NOMO-1 (cell line): ENCODE measurements around the gene ABLIM2.

ENCODE experiments used
- DNase-seq, 2 experiments: peaks; one replicate each; lab custom pipeline; 2025; ENCODE audit not compliant: unreplicated experiment in 2 of 2; lab: John Stamatoyannopoulos, UW

Gene ABLIM2

DNA sequence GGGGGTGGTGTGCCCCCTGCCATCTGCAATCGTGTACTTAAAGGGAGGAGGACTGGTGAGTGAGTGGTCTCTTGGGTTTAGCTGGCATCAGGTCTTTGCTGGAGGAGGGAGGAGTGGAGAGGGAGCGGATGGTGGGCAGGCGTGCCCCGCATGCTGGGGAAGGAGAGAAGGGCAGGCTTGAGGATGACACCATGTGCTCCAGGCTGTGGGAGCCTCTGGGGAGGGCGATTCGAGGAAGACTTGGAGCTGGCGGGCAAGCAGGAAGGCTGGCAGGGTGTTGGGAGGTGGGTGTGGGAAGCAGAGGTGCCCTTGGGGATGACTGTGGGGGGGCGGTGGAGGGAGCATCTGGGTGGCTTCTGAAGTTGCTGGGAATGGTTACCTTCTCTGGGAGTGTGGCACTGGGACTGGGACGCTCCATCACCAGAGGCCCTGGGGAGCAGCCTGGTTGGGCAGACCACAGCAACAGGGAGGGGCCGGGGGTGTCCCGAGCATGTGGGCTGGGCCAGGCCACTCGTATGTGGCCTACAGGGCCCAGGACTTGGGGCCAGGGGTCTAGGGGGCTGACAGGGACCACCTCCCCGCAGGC lies 188.2 kb downstream of the ABLIM2 start:
- no peak for DNase-seq

GRCh38 chr4:7968262-7968896 lies 190.2 kb downstream of the ABLIM2 start:
- DNase-seq: no peak

DNA sequence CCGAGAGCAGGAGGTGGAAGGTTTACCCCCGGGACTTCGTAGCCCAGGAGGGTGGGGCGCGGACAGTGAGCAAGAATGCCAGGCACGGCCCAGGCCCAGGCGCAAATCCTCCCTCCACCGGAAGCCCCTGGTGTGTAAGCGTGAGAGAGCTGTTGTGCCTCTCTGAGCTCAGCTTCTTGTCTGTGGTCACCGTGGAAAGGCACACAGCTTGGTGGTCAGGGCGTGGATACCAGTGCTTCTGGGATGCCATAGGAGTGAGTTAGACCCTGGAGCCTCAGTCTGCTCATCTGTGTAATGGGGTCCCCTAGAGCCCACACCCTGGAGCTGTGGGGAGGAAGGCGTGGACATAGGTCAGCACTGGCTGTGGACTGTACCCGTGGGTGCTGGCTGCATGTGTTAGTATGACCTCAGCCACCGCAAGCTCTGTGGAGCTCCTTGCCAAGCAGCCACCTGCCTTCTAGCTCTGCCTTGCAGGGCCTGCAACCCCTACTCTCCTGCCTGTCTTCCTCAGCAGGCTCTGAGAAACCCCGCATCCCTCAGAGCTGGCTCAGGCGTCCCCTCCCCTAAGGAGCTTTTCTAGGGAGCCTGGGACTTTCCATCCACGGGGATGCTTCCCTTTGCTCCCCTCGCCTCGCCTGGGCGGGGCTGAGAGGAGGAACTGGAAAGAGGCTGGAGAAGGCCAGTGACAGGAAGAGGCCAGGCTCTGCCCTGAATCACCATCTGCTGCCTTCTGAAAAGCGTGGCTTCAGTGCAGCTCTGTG lies 190.9 kb downstream of the ABLIM2 start:
- DNase-seq: no peak

DNA sequence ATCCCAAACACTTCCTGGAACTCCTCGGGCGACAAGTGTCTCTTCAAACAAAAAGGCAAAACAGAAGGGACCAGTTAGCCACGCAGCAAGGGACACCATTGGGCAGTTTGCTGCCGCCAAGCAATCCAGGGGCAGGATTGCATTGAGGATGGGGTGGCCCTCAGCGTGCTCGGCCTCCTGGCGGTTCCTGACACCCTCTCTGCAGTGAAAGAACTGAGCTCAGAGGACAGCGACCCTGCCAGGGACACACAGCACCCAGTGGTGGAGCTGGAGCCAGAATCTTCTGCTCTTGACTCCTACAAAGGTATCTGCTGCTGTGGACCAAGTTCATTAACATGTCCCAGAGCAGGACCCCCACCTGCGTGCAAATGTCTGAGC lies 191.6 kb downstream of the ABLIM2 start:
- no peak for DNase-seq

DNA sequence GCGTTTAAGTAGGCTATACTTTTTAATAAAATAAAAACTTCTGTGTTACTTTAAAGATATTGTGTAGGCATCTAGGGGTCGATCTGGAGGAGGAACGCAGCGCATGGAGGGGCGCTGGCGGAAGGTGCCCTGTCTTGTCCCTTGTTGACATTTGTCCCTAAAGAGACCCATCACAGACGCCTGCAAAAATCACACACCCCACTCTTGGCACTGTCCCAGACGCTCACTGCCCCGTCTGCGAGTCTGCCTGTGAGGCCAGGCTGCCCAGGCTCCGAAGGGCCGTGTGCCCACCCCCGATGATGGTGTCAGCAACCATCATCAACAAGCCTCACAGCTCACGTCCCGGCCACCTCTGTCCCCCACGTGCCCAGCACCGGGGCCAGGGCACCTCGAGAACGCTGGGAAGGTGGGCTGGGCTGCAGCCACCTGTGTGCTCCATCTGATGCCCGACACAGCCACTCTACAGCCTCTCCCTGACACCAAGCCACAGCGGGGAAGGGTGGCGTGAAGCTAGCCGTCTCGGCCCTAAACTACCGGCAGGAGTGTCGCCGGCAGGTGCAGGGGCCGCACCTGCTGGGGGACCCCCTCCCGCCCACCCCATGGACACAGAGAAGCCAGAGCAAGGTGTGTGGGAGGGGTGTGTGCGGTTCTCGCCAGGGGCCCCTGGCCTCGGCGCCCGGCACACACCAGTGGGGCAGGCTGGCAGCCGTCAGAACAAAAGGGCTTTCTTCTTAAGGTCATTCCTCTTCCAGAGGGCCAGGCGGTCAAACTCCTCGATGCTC lies 192.1 kb downstream of the ABLIM2 start:
- DNase-seq: no peak

DNA sequence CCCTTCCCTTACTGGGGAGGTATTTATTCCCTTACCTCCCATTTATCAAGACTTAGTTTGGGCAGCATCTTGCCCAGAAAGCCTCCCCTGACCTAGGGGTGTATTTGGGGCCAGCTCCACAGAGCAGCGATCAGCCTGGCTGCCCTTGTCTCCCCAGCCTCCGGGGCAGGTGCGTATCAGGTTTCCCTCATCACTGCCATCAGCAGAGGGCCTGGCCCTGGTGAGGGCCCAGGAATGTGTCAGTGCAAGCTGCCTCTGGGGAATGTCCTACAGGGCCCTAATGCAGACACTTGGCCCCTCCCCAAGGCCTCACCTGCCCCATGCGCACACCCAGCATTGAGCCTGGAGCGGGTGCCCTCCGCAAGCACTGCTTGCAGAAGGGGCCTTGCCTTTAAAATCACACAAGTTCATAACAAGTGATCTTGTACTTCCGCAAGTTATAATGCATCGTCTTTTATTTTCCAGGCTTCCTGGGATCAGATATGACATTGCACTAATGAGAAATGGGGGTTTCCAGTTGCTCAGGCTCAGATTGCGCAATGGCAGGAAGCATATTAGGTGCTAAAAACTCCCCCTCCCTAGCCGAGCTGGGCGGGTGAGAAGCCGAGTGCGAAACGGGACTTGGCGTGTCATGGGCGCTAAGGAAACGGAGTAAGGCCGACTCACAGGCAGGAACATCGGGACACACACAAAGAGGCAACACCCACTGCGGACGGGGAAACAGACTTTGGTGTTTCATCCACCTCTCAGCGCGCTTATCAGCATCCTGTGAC lies 193.5 kb downstream of the ABLIM2 start:
- DNase-seq: no peak

DNA sequence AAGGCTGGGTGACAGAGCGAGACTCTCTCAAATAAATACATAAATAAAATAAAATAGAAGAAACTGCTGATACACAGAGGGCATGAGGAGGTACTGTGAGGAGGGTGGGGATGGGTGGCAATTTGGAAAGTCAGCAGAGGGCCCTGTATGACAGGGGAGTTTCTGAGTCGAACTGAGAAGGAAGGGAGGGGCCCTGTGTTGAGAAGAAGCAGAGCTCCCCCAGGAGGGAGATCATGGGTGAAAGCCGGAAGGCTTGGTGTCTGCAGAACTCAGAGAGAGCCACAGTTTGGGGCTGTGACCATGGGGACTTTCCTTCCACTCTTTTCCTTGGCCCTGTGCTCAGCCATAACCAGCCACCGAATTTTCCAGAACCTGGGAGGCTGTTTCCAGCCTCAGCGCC lies 194.2 kb downstream of the ABLIM2 start:
- no peak for DNase-seq

DNA sequence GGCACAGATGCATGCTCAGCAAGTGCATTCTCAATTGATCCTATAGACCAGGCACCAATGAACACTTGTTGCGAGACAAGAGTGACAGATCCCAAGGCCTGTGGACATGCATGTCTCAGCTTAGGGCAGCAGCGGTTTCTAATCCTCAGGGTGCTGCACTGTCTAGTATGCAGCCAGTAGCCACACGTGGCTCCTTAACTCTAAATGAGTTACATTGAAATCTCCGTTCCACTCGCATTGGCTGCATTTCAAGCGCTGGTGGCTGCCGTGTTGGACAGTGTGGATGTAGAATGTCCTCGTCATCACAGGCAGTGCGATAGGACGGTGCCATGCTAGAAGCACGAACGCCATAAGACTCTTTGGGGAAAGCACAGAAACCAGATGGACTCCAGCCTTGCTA lies 194.9 kb downstream of the ABLIM2 start:
- no peak for DNase-seq

DNA sequence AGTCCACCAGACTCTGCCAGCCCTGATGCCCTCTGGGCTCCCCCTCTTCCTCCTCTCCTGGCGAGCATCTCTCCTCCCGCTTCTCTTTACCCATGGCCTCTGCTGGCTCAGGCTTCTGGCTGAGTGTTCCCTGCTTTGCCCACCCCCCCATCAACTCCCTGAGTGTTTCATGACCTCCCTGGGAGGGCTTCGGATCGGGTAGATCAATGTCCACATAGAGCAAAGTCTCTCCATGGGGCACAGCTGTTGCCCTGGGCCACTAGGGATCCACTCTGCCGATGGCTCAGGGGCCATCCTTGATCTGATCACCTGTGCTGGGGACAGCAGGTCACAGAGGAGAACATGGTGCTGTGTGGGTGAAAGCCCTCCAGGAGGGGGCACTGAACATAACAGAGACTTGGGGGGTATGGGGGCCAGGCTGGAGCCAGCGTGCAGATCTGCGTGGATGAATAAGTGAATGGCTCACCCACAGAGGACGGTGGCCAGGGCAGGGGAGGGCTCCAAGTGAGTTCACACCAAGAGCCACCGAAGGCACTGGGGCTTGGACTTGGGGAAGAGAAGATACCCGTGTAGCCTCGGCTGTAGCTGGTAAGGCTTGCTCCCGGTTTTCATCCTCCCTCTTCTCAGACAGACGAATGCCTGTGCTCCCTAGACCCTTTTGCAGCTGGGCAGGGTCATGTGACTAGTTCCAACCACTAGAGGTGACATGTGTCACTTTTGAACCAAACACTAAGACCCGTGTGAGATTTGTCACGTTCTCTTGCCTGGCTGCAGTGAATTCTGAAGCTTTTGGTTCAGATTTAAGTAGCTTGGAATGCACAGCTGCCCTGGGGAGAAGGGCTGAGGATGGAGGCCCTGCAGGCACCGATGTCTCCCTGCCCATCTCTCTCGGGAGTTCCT lies 195.8 kb downstream of the ABLIM2 start:
- no peak for DNase-seq

DNA sequence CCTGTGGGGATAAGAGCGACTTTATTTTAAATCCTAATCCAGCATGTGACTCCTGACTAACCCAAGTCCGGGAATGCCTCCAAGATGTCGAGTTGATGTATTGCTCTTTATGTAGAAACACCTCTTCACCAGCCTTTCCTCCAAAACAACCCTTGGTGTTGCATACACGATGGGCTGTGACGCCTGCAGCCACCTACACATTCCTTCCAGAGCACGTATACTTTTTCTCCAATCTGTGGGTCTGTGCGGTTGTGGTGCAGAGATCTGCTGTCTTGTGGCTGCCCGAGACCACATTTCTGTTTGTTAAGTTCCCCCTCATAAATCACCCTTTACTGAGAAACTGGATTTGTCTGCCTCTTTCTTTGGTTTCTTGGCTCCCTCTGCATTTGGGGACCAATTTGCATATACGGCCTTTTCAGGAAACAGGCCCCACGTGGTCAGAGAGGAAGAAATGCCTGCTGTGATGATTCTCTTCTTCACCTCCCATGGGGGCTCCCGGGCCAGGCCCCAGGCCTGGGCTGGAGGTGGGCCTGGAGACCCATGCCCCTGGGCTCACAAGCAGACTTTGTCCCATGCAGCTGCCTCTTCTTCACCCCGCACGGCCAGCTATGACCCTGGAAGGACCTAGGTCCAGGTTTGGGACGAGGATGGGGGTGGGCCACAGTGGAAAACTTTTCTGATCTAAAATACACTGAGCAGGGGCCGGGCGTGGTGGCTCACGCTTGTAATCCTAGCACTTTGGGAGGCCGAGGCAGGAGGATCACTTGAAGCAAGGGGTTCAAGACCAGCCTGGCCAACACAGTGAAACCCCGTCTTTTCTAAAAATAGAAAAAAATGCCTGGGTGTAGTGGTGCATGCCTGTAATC lies 197.6 kb downstream of the ABLIM2 start:
- peak; percentile 9 to 74 for DNase-seq

DNA sequence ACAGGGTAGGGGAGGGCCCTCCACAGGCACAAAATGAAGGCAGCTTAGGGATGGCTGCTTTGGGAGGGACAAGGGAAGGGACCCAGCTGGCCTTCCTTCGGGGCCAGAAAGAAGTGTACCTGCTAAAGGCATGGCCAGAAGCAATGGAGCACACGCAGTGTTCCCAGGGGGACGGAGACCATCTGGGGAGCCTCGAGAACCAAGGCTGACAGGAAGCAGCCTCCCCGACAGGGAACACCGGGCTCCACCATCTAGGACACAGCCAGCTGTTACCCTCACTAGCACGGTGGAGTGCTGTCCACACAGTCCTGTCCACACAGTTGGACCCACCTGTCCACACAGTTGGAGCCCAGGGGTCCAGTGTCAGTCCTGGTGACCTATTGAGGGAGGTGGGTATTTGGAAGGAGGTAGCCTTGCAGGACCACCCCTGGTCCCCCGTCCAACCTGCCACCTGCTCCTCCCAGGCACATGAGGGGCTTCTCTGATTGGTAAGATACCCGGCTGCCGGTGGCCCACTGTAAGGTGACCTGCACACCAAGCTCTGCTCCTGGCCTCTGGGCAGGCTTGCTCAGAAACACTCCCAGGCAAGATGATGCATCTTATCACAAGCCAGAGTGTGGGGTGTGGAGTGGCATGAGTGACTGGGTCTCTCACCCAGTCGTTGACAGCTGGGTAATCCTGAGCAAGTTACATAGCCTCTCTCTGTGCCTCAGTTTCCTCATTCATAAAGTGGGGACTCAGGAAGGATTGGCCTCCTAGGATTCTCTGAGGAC lies 198.4 kb downstream of the ABLIM2 start:
- no peak for DNase-seq

DNA sequence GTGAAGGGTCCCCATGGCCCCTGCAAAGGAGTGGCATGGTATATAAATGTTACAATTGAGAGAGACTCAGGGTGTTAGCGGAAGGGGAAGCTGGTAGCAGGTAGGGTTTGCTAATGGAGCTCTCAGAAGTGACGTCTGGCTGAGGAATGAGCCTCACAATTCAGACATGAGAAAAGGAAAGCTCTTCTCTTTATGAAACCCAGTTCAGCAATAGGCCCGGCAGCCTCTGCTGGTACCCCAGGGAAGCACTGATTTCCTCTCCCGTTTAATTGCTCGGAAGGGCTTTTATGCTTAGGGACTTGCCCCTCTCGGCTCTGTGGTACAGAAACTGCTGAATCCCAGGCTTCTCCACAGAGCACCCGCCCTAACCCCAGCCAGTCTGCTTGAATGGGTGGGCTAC lies 199.5 kb downstream of the ABLIM2 start:
- DNase-seq: no peak

GRCh38 chr4:7956934-7957656 lies 201.5 kb downstream of the ABLIM2 start:
- no peak for DNase-seq

DNA sequence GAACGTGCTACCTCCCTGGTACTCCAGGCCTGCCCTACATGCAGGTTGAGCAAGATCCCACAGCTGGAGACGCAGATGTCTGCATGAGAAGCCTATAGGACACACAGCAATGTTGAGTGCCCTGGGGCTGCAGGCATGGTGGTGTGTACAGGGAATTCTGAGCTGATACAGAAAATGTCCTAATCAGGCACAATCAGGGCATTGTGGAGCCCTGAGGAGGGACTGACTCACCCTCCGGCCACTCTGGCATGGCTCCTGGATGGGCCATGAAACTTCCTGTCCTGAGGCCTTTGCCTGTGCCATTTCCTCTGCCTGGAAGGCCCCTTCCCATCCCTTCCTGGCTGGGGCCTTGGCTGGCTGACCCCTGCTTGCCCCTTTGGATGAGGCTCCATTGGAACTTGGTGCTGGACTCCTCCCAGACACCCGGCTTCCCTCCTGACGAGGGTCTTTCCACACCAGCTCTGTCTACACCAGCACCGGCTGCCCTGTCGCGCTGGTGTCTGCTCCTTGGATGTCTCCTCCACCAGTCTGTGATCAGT lies 202.3 kb downstream of the ABLIM2 start:
- DNase-seq: no peak

GRCh38 chr4:7955393-7955792 lies 203.2 kb downstream of the ABLIM2 start:
- DNase-seq: no peak

GRCh38 chr4:7952615-7953014 lies 206.0 kb downstream of the ABLIM2 start:
- DNase-seq: no peak
